GM18505 (cell line): ENCODE results near the gene PRDM5.

Source experiments
- ATAC-seq: cut with Tn5 transposase; IDR thresholded peaks from one replicate; pipeline ENCODE4 v1.9.1; 2021; ENCODE audit not compliant: unreplicated experiment
- POLR2A ChIP-seq: IDR thresholded peaks from 4 replicates; pipeline ENCODE4 v1.6.1; 2011; ENCODE audit warnings: borderline replicate concordance; ENCODE audit not compliant: insufficient read depth, insufficient read length; ENCODE audit errors: extremely low read depth

Gene PRDM5

GRCh38 chr4:120857312-120857711 lies 65.2 kb downstream of the PRDM5 start:
- no peak for TF ChIP-seq POLR2A
- no peak for ATAC-seq

- TF ChIP-seq POLR2A = no peak
- no peak for ATAC-seq
These were observed 66.2 kb downstream of the PRDM5 start for GRCh38 chr4:120856294-120856693.

- TF ChIP-seq POLR2A = no peak
- peak; percentile 82 for ATAC-seq
These were observed 67.1 kb downstream of the PRDM5 start for GRCh38 chr4:120855307-120856001.

- no peak for ATAC-seq
- TF ChIP-seq POLR2A = no peak
These were observed 69.2 kb downstream of the PRDM5 start for GRCh38 chr4:120853161-120853935.

- TF ChIP-seq POLR2A = no peak
- no peak for ATAC-seq
These were observed 72.4 kb downstream of the PRDM5 start for GRCh38 chr4:120850018-120850599.

- ATAC-seq = no peak
- no peak for TF ChIP-seq POLR2A
These were observed 75.4 kb downstream of the PRDM5 start for GRCh38 chr4:120847019-120847582.

GRCh38 chr4:120844528-120844921 lies 78.0 kb downstream of the PRDM5 start:
- TF ChIP-seq POLR2A = no peak
- ATAC-seq = peak; percentile 84

- ATAC-seq = no peak
- no peak for TF ChIP-seq POLR2A
These were observed 78.5 kb downstream of the PRDM5 start for GRCh38 chr4:120843849-120844527.

GRCh38 chr4:120842031-120842430 lies 80.5 kb downstream of the PRDM5 start:
- TF ChIP-seq POLR2A = no peak
- ATAC-seq = no peak

- ATAC-seq = no peak
- TF ChIP-seq POLR2A = no peak
These were observed 80.9 kb downstream of the PRDM5 start for GRCh38 chr4:120841580-120841979.

GRCh38 chr4:120839974-120840751 lies 82.4 kb downstream of the PRDM5 start:
- ATAC-seq = no peak
- no peak for TF ChIP-seq POLR2A

- TF ChIP-seq POLR2A = no peak
- ATAC-seq = no peak
These were observed 83.1 kb downstream of the PRDM5 start for GRCh38 chr4:120839334-120839973.
